Measurements from ENCODE around the gene IPCEF1. TPM values are rescaled to one million over a fixed set of nuclear protein-coding genes. Genes with fewer than 3 reads are reported as not detected.

IPCEF1 gene
- total RNA-seq, 3 donors from 2014 or later, result 1.8 to 3.4 (median 2.3) TPM

DNA sequence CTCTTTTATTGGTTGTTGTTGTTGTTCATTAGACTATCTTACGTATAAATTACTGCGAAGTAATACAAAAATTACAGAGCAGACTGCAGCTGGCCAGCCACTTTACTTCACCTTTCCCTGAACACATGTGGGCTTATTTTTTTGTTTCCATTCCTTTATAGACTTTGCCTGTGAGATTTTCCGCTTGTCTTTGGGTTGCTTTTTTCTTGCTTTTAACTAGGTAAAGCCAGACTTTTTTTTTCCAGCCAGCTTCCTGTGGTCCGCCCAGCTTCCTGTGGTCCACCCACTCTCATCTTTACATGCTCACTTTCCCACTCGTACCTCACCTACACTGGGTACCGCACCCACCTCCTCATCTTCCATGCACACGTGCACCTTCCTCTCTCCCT lies 79.0 kb downstream of the IPCEF1 start:
- Histone ChIP-seq H3K4me3 (no peak overlapping the region), H3K9me3 (no peaks in the 10 kb centered on the region), H3K4me1 (ENCODE audit: low read depth) (no peaks in the 10 kb centered on the region), H3K36me3 (ENCODE audit: low read depth) (no peaks in the 10 kb centered on the region)
- intact Hi-C loops (cut with DNase I, micrococcal nuclease), result loop anchor here in 1 of 2 donors (5.0 kb wide), 1 partner anchor 125 kb away; no protein-coding TSS in a partner anchor
- ATAC-seq (no peak), DNase-seq (no peak)
- TF ChIP-seq, protein P1, sequence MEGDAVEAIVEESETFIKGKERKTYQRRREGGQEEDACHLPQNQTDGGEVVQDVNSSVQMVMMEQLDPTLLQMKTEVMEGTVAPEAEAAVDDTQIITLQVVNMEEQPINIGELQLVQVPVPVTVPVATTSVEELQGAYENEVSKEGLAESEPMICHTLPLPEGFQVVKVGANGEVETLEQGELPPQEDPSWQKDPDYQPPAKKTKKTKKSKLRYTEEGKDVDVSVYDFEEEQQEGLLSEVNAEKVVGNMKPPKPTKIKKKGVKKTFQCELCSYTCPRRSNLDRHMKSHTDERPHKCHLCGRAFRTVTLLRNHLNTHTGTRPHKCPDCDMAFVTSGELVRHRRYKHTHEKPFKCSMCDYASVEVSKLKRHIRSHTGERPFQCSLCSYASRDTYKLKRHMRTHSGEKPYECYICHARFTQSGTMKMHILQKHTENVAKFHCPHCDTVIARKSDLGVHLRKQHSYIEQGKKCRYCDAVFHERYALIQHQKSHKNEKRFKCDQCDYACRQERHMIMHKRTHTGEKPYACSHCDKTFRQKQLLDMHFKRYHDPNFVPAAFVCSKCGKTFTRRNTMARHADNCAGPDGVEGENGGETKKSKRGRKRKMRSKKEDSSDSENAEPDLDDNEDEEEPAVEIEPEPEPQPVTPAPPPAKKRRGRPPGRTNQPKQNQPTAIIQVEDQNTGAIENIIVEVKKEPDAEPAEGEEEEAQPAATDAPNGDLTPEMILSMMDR (IDR thresholded peaks at IDR 0.05), result no peak

DNA sequence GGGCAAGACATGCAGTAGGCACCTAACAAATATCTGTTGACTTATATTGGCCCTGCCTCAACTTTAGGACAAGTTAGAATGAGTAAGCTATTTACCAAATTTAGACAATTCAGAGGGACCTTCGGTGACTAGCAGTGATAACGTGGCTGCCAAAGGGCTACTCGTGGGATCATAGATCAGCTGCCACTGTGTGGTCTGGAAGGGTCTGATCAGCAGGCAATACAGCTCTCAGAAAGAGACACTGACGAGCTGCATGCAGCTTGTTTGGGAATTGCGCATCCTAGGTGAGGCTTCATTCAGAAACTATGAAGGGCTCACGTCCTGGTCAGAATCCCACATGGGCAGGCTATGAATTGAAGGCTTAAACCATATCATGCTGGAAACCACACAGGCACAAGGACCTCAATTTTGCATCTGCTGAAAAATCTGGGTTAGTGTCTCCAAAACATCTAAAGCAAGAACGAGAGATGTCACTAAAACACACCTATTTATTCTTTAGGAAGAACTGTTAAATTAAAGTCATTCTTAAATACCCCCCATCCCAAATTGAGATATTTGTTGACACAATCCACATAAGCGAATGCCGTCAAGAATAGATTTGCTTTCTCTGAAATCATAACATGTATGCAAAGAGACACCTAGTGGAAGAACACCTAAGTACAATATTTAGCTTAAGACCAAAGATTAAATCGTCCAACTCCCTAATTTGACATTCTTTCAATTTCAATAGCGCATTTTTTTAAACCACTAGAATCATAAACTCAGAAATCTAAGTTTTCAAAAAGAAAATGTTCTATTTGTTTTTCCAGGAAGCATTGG lies 79.6 kb downstream of the IPCEF1 start:
- TF ChIP-seq, protein P1 (IDR thresholded peaks at IDR 0.05), result peak; percentile 22
- H3K9me3 ChIP-seq, result no peaks in the 10 kb centered on the region
- intact Hi-C loops (cut with DNase I, micrococcal nuclease), result loop anchor here in 1 of 2 donors (5.0 kb wide), 1 partner anchor 125 kb away; no protein-coding TSS in a partner anchor
- no peak for DNase-seq
- no peaks in the 10 kb centered on the region for H3K36me3 ChIP-seq (ENCODE audit: low read depth)
- H3K4me3 ChIP-seq, result no peak overlapping the region
- peak; percentile 59 for ATAC-seq
- no peaks in the 10 kb centered on the region for H3K4me1 ChIP-seq (ENCODE audit: low read depth)

DNA sequence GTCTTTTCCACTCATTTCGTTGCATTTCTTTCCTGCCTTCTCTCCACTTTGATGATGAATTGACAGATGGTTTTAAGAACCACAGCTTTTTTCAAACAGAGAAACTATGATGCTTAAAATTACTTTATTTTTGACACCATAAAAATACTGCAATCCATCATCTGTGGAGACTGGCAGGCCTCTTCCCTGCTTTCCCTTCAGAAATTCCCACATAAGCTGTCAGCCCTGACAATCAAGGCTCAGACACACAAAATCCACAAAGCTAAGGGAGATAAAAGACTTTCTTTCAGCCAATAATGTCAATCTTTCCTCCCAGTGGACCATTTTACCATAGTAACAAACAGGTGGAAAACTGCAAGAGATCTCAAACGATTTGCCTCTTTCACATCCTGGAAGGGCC lies 82.4 kb downstream of the IPCEF1 start:
- ATAC-seq (no peak), DNase-seq (no peak)
- intact Hi-C loops (cut with DNase I, micrococcal nuclease), result loop anchor here in 1 of 2 donors (5.0 kb wide), 1 partner anchor 117 kb away; no protein-coding TSS in a partner anchor
- Histone ChIP-seq H3K4me1 (ENCODE audit: low read depth) (no peaks in the 10 kb centered on the region), H3K9me3 (no peaks in the 10 kb centered on the region), H3K36me3 (ENCODE audit: low read depth) (no peaks in the 10 kb centered on the region), H3K4me3 (no peak overlapping the region)
- TF ChIP-seq, protein P1 (IDR thresholded peaks at IDR 0.05), result no peak

DNA sequence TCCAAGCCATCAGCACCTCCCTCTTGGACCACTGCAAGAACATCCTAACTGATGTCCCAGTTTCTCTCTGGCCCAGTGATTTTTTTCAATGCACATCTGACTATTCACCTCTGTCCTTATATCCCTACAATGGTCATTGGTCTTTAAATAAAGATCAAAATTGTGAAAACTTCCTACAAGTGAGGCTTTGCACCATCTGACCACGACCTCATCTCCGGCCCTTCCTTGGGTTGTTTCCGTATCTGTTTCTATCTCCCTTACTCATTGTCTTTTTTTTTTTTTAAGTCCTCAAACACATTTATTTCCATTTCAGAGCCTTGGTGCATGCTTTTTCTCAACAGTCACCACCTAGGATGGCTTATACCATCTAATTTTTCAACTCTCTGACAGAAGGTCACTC lies 88.1 kb downstream of the IPCEF1 start:
- ATAC-seq, result no peak
- intact Hi-C loops (cut with DNase I, micrococcal nuclease), result no loop called here
- H3K36me3 ChIP-seq (ENCODE audit: low read depth), result no peaks in the 10 kb centered on the region
- H3K4me3 ChIP-seq, result no peak overlapping the region
- H3K4me1 ChIP-seq (ENCODE audit: low read depth), result no peaks in the 10 kb centered on the region
- no peak for DNase-seq
- H3K9me3 ChIP-seq, result no peaks in the 10 kb centered on the region
- TF ChIP-seq, protein P1 (IDR thresholded peaks at IDR 0.05), result no peak

DNA sequence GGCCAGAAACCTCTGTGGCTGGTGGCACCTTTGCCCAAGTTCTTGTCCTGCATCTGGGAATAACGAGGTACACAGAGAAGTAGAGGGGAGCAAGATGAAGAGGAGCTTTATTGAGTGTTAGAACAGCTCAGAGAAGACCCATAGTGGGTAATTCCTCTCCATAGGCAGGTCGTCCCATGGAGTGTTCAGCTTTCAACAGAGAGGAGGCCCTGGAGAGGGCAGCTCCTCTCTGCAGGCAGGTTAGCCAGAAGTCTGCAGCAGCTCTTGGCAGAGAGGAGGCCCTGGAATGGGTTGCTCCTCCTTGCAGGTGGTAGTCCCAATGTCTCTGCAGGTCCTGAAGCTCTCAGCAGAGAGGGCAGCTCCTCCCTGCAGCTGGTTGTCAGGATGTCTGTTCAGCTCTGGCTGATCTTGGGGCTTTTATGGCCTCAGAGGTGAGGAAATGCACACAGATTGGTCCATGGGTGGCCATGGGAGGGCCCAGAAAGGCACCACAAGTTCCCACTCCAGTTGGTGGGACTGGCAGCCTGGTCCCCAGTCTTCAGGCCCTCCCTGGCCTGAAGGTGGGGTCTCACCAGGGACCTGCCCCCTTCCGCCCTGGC lies 89.0 kb downstream of the IPCEF1 start:
- DNase-seq (no peak), ATAC-seq (peak; percentile 10)
- intact Hi-C loops (cut with DNase I, micrococcal nuclease), result no loop called here
- H3K36me3 ChIP-seq (ENCODE audit: low read depth), result no peaks in the 10 kb centered on the region
- no peak overlapping the region for H3K4me3 ChIP-seq
- TF ChIP-seq, protein P1 (IDR thresholded peaks at IDR 0.05), result no peak
- H3K4me1 ChIP-seq (ENCODE audit: low read depth), result no peaks in the 10 kb centered on the region
- H3K9me3 ChIP-seq, result no peaks in the 10 kb centered on the region
